OCI-LY3 (cell line): ENCODE measurements around the gene MBOAT7.

ENCODE experiments used
- H2AFZ ChIP-seq: fragments of 200-600, 300-600 bp; shearing (Covaris generic); 2 replicates; pipeline ENCODE4 v1.6.0; 2014; ENCODE audit warnings: antibody characterized with exemption, low read depth, low read length
- H3K27ac ChIP-seq: fragments of 200-600, 300-600 bp; sonication (generic); 2 replicates; pipeline ENCODE4 v1.5.1; 2014; ENCODE audit warnings: mild to moderate bottlenecking, low read length, moderate library complexity, mixed read lengths
- H3K27me3 ChIP-seq: fragments of 200-600, 300-600 bp; sonication (generic); 2 replicates; pipeline ENCODE4 v1.6.1; 2014; ENCODE audit warnings: low read depth, low read length, mixed read lengths
- H3K36me3 ChIP-seq: fragments of 200-600, 300-600 bp; sonication (generic); replicated peaks from 2 replicates; pipeline ENCODE3; 2014; ENCODE audit warnings: low read depth, low read length, mixed read lengths
- H3K4me1 ChIP-seq: fragments of 300-600, 200-600 bp; sonication (generic); 2 replicates; pipeline ENCODE4 v1.6.1; 2014; ENCODE audit warnings: low read length, mixed read lengths
- H3K4me2 ChIP-seq: fragments of 200-600, 300-600 bp; sonication (generic); 2 replicates; pipeline ENCODE4 v1.6.1; 2014; ENCODE audit warnings: low read length, mixed read lengths
- H3K4me3 ChIP-seq: fragments of 300-600, 200-600 bp; sonication (generic); 2 replicates; pipeline ENCODE4 v1.5.1; 2014; ENCODE audit warnings: antibody characterized with exemption, mild to moderate bottlenecking, low read length, moderate library complexity
- H3K79me2 ChIP-seq: fragments of 300-600, 200-600 bp; shearing (Covaris generic); 2 replicates; pipeline ENCODE4 v1.6.1; 2014; ENCODE audit warnings: mild to moderate bottlenecking, low read length, mixed read lengths
- H3K9ac ChIP-seq: fragments of 300-600, 200-600 bp; shearing (Covaris generic); 2 replicates; pipeline ENCODE4 v1.6.0; 2014; ENCODE audit warnings: mild to moderate bottlenecking, low read length, moderate library complexity
- H3K9me3 ChIP-seq: fragments of 200-600, 300-600 bp; shearing (Covaris generic); 2 replicates; pipeline ENCODE4 v1.6.1; 2014; ENCODE audit warnings: low read length, mixed read lengths; ENCODE audit not compliant: insufficient read depth
- H4K20me1 ChIP-seq: fragments of 200-600, 300-600 bp; sonication (generic); 2 replicates; pipeline ENCODE4 v1.6.1; 2016; ENCODE audit warnings: low read length, mixed read lengths; ENCODE audit not compliant: insufficient read depth
- CTCF ChIP-seq: fragments of 200-600, 300-600 bp; sonication (generic); IDR thresholded peaks from 2 replicates; pipeline ENCODE4 v1.5.1; 2014; ENCODE audit warnings: antibody characterized with exemption, low read length, low read depth
- EZH2phosphoT487 ChIP-seq: fragments of 200-600 bp; shearing (Covaris generic); IDR thresholded peaks from 2 replicates; pipeline ENCODE4 v1.6.1; 2018; ENCODE audit warnings: antibody characterized with exemption, mixed run types, low read depth

MBOAT7 gene

GRCh38 chr19:54133957-54134590, 55.3 kb downstream of the MBOAT7 start:
- Histone ChIP-seq H3K27ac (no peak overlapping the region), H3K79me2 (peaks cover 15% of the 10 kb centered on the region), H3K4me3 (no peak overlapping the region), H3K4me2 (no peak overlapping the region), H3K9ac (no peak overlapping the region), H2AFZ (no peak overlapping the region), H3K36me3 (peaks cover 17% of the 10 kb centered on the region), H4K20me1 (peaks cover 7% of the 10 kb centered on the region), H3K27me3 (no peaks in the 10 kb centered on the region), H3K4me1 (peaks cover 14% of the 10 kb centered on the region), H3K9me3 (no peaks in the 10 kb centered on the region)
- TF ChIP-seq CTCF, result no peak
- no peak for TF ChIP-seq EZH2phosphoT487

- peaks cover 7% of the 10 kb centered on the region for H3K4me1 ChIP-seq
- no peak overlapping the region for H3K4me3 ChIP-seq
- no peak overlapping the region for H3K9ac ChIP-seq
- no peak overlapping the region for H3K27ac ChIP-seq
- no peaks in the 10 kb centered on the region for H3K27me3 ChIP-seq
- peaks cover 23% of the 10 kb centered on the region for H3K36me3 ChIP-seq
- peaks cover 1% of the 10 kb centered on the region; the same call in 1 of the 2 replicates for H4K20me1 ChIP-seq
- no peak overlapping the region for H3K4me2 ChIP-seq
- no peak overlapping the region for H2AFZ ChIP-seq
- TF ChIP-seq EZH2phosphoT487 (no peak), CTCF (no peak)
- peaks cover 8% of the 10 kb centered on the region for H3K79me2 ChIP-seq
- no peaks in the 10 kb centered on the region for H3K9me3 ChIP-seq
Observed at GRCh38 chr19:54133312-54133956, 55.9 kb downstream of the MBOAT7 start.

- TF ChIP-seq CTCF, result no peak
- TF ChIP-seq EZH2phosphoT487, result no peak
- Histone ChIP-seq H3K9me3 (no peaks in the 10 kb centered on the region), H3K4me2 (no peak overlapping the region), H3K27ac (no peak overlapping the region), H3K4me3 (no peak overlapping the region), H3K4me1 (no peaks in the 10 kb centered on the region), H3K36me3 (peaks cover 42% of the 10 kb centered on the region), H4K20me1 (no peaks in the 10 kb centered on the region), H3K79me2 (no peaks in the 10 kb centered on the region), H3K9ac (no peak overlapping the region), H2AFZ (no peak overlapping the region), H3K27me3 (no peaks in the 10 kb centered on the region)
Observed at GRCh38 chr19:54129617-54129996, 59.8 kb downstream of the MBOAT7 start.

- no peak overlapping the region for H3K4me3 ChIP-seq
- no peaks in the 10 kb centered on the region for H3K9me3 ChIP-seq
- no peaks in the 10 kb centered on the region for H3K27me3 ChIP-seq
- H3K9ac ChIP-seq, result no peak overlapping the region
- TF ChIP-seq EZH2phosphoT487, result no peak
- no peak for TF ChIP-seq CTCF
- H3K4me1 ChIP-seq, result no peaks in the 10 kb centered on the region
- H4K20me1 ChIP-seq, result no peaks in the 10 kb centered on the region
- H3K36me3 ChIP-seq, result peaks cover 44% of the 10 kb centered on the region
- H3K79me2 ChIP-seq, result no peaks in the 10 kb centered on the region
- no peak overlapping the region for H3K4me2 ChIP-seq
- H3K27ac ChIP-seq, result no peak overlapping the region
- no peak overlapping the region for H2AFZ ChIP-seq
Observed at GRCh38 chr19:54128796-54129616, 60.4 kb downstream of the MBOAT7 start.
